Muscle layer of duodenum (tissue), 2 donors: ENCODE data around the gene SLC5A1.
"Not testable (repeated sequence)": the region's sequence is repeated elsewhere in the genome, so short reads cannot be mapped to it uniquely, and the experiment has no call there.

ENCODE experiments used
- H3K27ac ChIP-seq: one replicate; pipeline ENCODE4 v1.7.0; 2013; ENCODE audit warnings: mild to moderate bottlenecking, low read length
- H3K27me3 ChIP-seq: one replicate; pipeline ENCODE4 v1.7.0; 2013; ENCODE audit warnings: low read depth, mild to moderate bottlenecking, control low read depth, low read length
- H3K36me3 ChIP-seq, 2 donors: one replicate each; pipeline ENCODE4 v1.7.0; 2013; ENCODE audit warnings: low read length in 2 of 2, control low read depth in 1 of 2, mild to moderate bottlenecking in 1 of 2; ENCODE audit not compliant: insufficient read depth in 2 of 2, control insufficient read depth in 1 of 2
- H3K4me1 ChIP-seq, 2 donors: one replicate each; pipeline ENCODE4 v1.7.0; 2013; ENCODE audit warnings: low read length in 2 of 2, mild to moderate bottlenecking in 2 of 2, control low read depth in 1 of 2, moderate library complexity in 1 of 2; ENCODE audit not compliant: insufficient read depth in 2 of 2, control insufficient read depth in 1 of 2
- H3K4me3 ChIP-seq, 2 donors: one replicate each; pipeline ENCODE4 v1.7.0; 2013; ENCODE audit warnings: low read length in 2 of 2, low read depth in 1 of 2, mild to moderate bottlenecking in 1 of 2
- H3K9me3 ChIP-seq, 2 donors: one replicate each; pipeline ENCODE4 v1.7.0; 2013; ENCODE audit warnings: low read length in 2 of 2, control low read depth in 1 of 2, mild to moderate bottlenecking in 1 of 2; ENCODE audit not compliant: control insufficient read depth in 1 of 2
- donor health status: healthy.

Gene SLC5A1

DNA sequence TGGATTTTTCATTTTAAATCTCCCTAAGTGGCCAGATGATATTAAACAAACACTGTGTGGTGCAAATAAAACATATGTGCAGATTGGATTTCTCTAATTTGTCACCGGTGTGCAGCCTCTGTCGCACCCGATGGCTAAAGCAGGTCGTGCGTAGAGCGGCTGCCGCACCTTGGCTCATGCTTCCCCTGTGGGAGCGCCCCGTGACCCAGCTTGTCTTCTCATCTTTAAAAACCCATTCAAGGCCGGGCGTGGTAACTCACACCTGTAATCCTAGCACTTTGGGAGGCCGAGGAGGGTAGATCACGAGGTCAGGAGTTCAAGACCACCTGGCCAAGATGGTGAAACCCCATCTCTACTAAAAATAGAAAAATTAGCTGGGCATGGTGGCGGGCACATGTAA is 91.7 kb downstream of the SLC5A1 start:
- H3K27me3 ChIP-seq, H3K9me3 ChIP-seq, H3K27ac ChIP-seq, H3K4me3 ChIP-seq, H3K36me3 ChIP-seq, H3K4me1 ChIP-seq: not testable (repeated sequence)

DNA sequence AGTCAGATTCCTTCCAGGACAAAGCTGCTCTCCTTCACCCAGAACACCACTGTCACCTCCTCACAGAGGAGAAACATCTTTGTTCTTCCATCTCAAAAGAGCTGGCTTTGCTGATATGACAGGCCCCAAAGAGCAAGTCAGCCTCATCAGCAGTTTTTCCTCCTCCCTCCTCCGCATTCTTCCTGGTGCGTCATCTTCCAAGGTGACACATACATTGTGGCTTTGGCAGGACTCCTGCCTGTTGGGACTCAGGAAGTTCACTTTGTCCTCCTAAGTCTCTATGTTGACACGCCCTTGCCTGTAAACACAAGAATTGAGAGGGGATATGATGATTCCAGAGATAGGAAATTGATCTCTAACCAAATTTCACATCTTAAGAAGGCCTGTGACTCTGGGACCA is 92.9 kb downstream of the SLC5A1 start:
- H3K27ac ChIP-seq, H3K27me3 ChIP-seq, H3K4me3 ChIP-seq, H3K9me3 ChIP-seq, H3K36me3 ChIP-seq, H3K4me1 ChIP-seq: not testable (repeated sequence)

DNA sequence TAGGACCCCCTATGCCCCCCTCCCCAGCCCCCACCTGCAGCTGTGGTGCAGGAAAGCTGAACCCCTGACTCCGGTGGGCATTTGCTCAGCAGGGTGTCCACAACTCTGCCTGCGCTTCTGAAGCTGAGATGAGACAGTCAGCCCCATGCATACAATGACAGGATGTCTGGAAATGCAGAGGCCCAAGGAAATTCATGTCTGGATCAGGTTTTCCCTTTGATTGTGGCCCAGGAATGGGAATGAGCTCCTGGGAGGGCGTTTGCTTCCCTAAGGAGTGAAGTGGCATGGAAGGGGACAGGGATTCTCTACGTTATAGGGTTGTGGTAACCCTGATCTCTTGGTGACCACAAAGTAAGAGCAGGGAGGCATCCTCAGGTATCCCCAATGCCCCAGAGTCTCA is 93.8 kb downstream of the SLC5A1 start:
- H3K4me1 ChIP-seq, H3K27me3 ChIP-seq, H3K36me3 ChIP-seq, H3K27ac ChIP-seq, H3K4me3 ChIP-seq, H3K9me3 ChIP-seq: not testable (repeated sequence)

DNA sequence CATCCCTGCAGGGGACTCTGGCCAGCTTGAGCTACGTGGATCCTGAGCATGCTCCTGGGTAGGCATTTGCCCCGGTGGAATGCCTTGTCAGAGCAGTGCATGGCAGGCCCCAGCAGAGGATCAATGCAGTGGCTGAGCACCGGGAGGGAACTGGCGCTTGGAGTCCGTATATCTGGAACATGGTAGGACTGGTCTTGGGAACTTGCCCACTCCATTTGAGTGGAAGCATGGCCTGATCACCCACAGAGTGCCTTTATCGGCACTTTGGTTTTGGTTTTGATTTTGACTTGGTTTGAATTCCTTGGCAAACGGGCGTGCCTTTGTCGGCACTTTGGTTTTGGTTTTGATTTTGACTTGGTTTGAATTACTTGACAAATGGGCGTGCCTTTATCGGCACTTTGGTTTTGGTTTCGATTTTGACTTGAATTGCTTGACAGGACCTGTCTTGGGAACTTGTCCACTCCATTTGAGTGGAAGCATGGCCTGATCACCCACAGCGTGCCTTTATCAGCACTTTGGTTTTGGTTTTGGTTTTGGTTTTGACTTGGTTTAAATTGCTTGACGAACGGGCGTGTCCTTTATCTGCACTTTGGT is 94.8 kb downstream of the SLC5A1 start:
- H3K4me1 ChIP-seq, H3K27ac ChIP-seq, H3K27me3 ChIP-seq, H3K36me3 ChIP-seq, H3K9me3 ChIP-seq: not testable (repeated sequence)
- peak overlapping the region; percentile 0 to 61 for H3K4me3 ChIP-seq

DNA sequence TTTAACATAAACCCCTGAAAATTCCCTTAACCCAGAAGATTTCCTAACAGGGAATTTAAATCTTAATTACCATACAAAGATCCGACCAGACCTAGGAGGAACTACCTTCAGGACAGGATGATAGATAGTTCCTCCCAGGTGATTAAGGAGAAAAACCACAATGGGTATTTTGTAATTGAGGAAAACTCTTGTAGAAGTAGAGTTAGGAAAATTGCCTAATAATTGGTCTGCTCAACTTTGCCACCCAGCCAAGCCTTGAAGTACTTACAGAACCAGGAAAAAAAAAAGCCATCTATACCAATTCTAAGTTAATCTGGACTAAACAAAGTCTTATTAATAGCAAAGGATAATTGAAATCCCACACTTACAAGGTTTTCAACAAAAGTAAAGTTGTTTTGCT is 95.5 kb downstream of the SLC5A1 start:
- not testable (repeated sequence) for H3K36me3 ChIP-seq, H3K4me1 ChIP-seq, H3K27me3 ChIP-seq, H3K27ac ChIP-seq, H3K9me3 ChIP-seq, H3K4me3 ChIP-seq

DNA sequence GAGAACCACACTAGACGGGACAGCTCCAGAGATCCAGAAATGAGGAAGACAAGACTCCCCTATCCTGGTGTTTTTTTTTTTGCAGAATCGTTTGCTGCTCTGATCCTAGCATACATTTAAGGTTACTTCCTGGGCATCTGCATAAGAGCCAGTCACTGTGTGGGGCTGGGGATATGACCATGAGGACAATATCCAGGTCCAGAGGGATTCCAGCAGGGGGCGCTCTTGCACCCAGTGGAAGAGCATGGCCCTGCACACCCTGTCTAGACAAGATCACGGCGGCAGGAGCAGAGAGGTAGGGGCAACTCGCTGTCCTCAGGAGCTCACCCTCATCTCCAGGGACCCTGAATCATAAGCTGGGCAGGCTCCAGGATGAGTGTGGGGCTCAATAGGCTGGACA is 97.6 kb downstream of the SLC5A1 start:
- not testable (repeated sequence) for H3K27me3 ChIP-seq, H3K4me1 ChIP-seq, H3K36me3 ChIP-seq, H3K27ac ChIP-seq, H3K4me3 ChIP-seq, H3K9me3 ChIP-seq

DNA sequence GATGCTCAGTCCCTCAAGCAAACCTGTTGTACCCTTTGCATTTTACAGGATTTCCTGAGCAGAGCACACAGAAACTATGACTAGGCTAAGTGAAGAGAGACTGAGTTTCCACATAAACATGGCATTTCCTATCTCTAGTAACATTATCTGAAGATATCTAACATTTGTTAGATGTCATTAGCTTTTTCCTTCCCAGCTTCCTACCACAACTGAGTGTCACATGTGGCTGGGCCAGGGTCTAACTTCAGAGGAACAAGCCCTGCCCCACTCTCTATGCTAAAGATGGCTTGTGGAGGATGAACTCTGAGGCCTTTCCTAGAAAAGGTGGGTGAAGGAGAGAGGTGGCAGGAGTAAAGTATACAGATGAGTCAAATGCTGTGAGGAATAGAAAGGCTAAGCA is 99.5 kb downstream of the SLC5A1 start:
- Histone ChIP-seq H3K27ac (no peak overlapping the region), H3K4me3 (no peak overlapping the region), H3K9me3 (no peaks in the 10 kb centered on the region)

DNA sequence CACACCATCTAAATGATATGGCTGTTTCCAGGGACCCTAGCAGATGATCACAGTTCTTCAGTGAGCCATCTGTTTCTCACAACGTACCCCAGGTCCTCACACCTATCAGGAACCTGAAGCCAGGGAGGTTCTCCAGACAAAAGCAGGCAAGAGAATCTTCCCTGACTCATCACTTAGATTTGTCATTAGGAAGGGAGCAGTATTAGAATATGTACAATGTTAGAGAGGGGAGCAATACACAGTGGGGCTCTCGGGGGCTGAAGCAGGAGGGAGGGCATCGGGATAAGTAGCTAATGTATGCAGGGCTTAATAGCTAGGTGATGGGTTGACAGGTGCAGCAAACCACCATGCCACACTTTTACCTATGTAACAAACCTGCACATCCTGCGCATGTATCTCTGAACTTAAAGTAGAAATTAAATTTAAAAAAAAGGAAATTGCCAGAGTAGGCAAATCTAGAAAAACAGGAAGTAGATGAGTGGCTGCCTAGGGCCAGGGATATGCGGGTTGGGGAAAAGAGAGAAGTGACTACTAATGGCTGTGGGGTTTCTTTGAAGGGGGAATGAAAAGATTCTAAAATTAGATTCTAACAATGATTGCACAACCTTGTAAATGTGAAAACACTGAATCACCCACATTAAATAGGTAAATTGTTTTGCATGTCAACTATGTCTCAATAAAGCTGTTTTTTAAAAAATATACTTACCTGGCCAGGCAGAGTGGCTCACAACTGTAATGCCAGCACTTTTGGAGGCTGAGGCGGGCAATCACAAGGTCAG is 101.6 kb downstream of the SLC5A1 start:
- H3K36me3 ChIP-seq = no peaks in the 10 kb centered on the region
- no peaks in the 10 kb centered on the region for H3K4me1 ChIP-seq
- H3K4me3 ChIP-seq = no peak overlapping the region
- no peaks in the 10 kb centered on the region for H3K27me3 ChIP-seq
- H3K9me3 ChIP-seq = no peaks in the 10 kb centered on the region
- no peak overlapping the region for H3K27ac ChIP-seq

More for the DNA sequence above, 99.5 kb downstream of the SLC5A1 start:
- H3K27me3 ChIP-seq = no peaks in the 10 kb centered on the region
- H3K4me1 ChIP-seq = no peaks in the 10 kb centered on the region
- H3K36me3 ChIP-seq = no peaks in the 10 kb centered on the region

DNA sequence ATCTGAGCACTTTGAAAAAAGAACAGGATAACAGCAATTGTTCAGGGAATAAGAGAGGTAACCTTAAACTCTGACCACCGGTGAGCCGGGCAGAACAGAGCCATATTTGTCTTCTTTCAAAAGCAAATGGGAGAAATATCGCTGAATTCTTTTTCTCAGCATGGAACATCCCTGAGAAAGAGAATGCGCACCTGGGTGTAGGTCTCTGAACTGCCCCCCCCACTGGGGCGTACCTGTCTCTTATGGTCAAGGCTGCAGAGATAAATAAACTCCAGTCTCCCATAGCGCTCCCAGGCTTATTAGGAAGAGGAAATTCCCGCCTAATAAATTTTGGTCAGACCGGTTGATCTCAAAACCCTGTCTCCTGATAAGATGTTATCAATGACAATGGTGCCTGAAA is 104.1 kb downstream of the SLC5A1 start:
- not testable (repeated sequence) for H3K4me1 ChIP-seq, H3K9me3 ChIP-seq, H3K27me3 ChIP-seq, H3K36me3 ChIP-seq, H3K27ac ChIP-seq, H3K4me3 ChIP-seq

DNA sequence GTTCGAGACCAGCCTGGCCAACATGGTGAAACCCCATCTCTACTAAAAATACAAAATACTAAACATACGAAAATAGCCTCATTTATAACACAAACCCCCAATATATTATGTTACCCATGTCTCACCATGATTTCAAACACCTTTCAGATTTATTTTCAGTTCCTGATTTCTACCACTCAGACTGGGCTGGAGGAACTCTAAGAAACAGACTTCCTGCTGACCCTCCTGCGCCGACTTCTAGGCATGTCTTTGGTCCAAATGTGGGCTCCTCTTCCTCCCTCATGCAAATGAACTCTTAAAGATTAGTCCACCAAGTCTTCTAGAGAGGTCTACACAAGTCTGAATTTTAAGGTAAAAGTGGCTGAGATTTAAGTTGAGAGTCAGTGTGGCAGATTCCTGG is 105.3 kb downstream of the SLC5A1 start:
- H3K27me3 ChIP-seq, H3K36me3 ChIP-seq, H3K4me3 ChIP-seq, H3K27ac ChIP-seq, H3K4me1 ChIP-seq, H3K9me3 ChIP-seq: not testable (repeated sequence)

DNA sequence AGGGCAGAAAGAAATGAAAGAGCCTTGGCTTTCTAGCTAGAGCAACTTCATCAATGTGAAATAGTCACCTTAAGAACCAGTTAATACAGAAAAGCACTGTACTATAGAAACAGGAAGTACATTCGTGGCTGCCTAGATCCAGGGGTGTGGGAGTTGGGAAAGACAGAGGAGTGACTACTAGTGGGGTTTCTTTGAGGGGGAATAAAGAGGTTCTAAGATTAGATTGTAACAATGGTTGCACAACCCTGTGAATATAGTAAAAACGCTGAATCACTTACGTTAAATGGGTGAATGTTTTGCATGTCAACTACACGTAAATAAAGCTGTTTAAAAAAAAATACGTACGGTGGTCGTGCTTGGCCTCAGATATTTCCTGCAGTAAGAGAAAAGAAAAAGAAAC is 107.6 kb downstream of the SLC5A1 start:
- not testable (repeated sequence) for H3K9me3 ChIP-seq, H3K27me3 ChIP-seq, H3K4me1 ChIP-seq, H3K36me3 ChIP-seq, H3K4me3 ChIP-seq, H3K27ac ChIP-seq

DNA sequence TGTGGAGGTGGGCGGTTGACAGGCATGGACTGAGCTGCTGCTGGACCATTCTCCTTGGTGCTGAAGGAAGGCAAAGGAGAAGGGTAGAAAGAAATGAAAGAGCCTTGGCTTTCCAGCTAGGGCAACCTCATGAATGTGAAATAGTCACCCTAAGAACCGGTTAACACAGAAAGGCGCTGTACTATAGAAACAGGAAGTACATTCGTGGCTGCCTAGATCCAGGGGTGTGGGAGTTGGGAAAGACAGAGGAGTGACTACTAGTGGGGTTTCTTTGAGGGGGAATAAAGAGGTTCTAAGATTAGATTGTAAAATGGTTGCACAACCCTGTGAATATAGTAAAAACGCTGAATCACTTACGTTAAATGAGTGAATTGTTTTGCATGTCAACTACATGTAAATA is 108.6 kb downstream of the SLC5A1 start:
- H3K9me3 ChIP-seq, H3K27me3 ChIP-seq, H3K36me3 ChIP-seq, H3K4me3 ChIP-seq, H3K4me1 ChIP-seq, H3K27ac ChIP-seq: not testable (repeated sequence)
